Fibroblast of lung (primary cell): ENCODE results near the gene PIN4.

Source experiments
- EZH2 ChIP-seq: IDR thresholded peaks from 2 replicates; pipeline ENCODE4 v1.5.1; 2012; ENCODE audit warnings: low read length, control low read depth, mild to moderate bottlenecking; ENCODE audit errors: missing control alignments
- TF ChIP-seq, protein P1 (sequence below), 2 donors: IDR thresholded peaks in 1 of 2; conservative IDR thresholded peaks in 1 of 2; 1 replicate in 1 of 2; 2 replicates in 1 of 2; pipeline ENCODE4 v1.5.1; 2011 to 2012; ENCODE audit warnings: low read length in 2 of 2, control low read depth in 1 of 2, inconsistent platforms in 1 of 2, low read depth in 1 of 2, mild to moderate bottlenecking in 1 of 2

DNA sequence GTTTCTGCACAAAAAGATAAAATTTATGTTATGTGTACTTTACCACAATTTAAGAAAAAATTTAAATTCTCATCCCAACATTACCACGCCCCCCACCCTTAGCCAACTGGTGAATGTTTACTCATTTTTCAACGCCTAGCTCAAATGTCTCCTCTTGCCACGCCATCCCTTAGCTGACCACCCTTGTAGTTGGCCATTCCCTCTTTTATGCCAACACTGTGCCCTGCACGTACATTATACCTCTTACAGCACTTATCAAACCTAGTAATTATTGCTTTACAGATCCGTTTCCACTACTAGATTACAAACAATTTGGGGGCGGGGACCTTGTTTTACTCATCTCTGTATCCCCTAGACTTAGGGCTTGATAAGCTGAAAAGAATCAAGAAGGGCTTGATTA, 56.6 kb downstream of the PIN4 start:
- TF ChIP-seq, protein P1, sequence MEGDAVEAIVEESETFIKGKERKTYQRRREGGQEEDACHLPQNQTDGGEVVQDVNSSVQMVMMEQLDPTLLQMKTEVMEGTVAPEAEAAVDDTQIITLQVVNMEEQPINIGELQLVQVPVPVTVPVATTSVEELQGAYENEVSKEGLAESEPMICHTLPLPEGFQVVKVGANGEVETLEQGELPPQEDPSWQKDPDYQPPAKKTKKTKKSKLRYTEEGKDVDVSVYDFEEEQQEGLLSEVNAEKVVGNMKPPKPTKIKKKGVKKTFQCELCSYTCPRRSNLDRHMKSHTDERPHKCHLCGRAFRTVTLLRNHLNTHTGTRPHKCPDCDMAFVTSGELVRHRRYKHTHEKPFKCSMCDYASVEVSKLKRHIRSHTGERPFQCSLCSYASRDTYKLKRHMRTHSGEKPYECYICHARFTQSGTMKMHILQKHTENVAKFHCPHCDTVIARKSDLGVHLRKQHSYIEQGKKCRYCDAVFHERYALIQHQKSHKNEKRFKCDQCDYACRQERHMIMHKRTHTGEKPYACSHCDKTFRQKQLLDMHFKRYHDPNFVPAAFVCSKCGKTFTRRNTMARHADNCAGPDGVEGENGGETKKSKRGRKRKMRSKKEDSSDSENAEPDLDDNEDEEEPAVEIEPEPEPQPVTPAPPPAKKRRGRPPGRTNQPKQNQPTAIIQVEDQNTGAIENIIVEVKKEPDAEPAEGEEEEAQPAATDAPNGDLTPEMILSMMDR (conservative IDR thresholded peaks at IDR 0.05 in 1 of 2, IDR thresholded peaks at IDR 0.05 in 1 of 2; ENCODE audit: low read depth in 1 of 2, low read length in 2 of 2) = no peak
- no peak for TF ChIP-seq EZH2
